ENCODE results near the gene RRBP1.
A peak's percentile ranks its signal among the peaks of the same experiment; 100 is the strongest.

RRBP1 gene

GRCh38 chr20:17572034-17572638 lies 109.9 kb downstream of the RRBP1 start:
- DNase-seq (ENCODE audit: low read depth in 2 of 2) = no peak

GRCh38 chr20:17571153-17571527 lies 110.9 kb downstream of the RRBP1 start:
- DNase-seq (ENCODE audit: low read depth in 2 of 2) = no peak

GRCh38 chr20:17570347-17571152 lies 111.5 kb downstream of the RRBP1 start:
- DNase-seq (ENCODE audit: low read depth in 2 of 2) = no peak

GRCh38 chr20:17569616-17570346 lies 112.3 kb downstream of the RRBP1 start, which contains the start of gene DSTN:
DSTN (plus strand) TSS chr20:17570075; CDS start chr20:17570209, 134 bp downstream.
- peak; percentile 73 to 74 for DNase-seq (ENCODE audit: low read depth in 2 of 2)

- DNase-seq (ENCODE audit: low read depth in 2 of 2) = no peak
These were observed 113.0 kb downstream of the RRBP1 start for GRCh38 chr20:17568972-17569521.

- no peak for DNase-seq (ENCODE audit: low read depth in 2 of 2)
These were observed 113.8 kb downstream of the RRBP1 start for GRCh38 chr20:17568045-17568788.

GRCh38 chr20:17566345-17566744 lies 115.7 kb downstream of the RRBP1 start:
- DNase-seq (ENCODE audit: low read depth in 2 of 2) = no peak

GRCh38 chr20:17565169-17565845 lies 116.7 kb downstream of the RRBP1 start:
- no peak for DNase-seq (ENCODE audit: low read depth in 2 of 2)
